Measurements from ENCODE around the gene FBXO17. TPM values are rescaled to one million over a fixed set of nuclear protein-coding genes. Genes with fewer than 3 reads are reported as not detected.
"Not testable (repeated sequence)": the region's sequence is repeated elsewhere in the genome, so short reads cannot be mapped to it uniquely, and the experiment has no call there.

The FBXO17 gene
- total RNA-seq (2014; rRNA removed; shearing (Covaris generic)), result 10.8 and 15.3 TPM in 2 replicates

DNA sequence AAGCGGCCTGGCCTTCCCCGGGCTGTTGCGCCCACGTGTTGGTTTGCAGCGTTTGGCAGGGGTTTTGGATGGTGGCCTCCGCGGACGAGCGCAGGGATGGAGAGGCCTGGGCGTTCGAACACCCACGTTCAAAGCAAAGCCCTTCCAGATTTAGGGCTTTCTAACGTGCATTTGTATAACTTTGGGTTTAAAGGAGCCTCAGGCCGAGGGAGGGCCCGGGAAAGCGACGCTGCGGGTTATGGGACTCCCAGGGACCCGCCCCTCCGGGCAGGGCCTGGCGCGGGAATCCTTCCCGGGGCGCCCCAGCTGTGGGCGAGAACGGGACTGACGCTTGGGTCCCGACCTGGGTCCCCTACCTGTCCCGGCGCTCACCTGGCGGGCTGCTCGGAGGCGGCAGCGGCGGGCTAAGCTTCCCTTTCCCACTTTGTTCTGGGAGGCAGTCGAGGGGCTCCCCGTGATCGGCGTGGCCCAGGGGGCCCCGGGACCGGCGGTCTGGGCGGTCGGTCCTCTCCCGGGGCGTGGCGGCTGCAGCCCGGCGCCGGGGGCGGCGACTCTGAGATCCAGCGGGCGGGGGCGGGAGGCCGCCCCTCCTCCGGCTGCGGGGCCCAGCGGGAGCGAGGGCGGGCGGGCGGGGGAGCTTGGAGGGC is at the start of gene FBXO17:
FBXO17 (minus strand) TSS at position 529 of the 647 bp plus-strand sequence. CDS start 25,423 bp downstream, outside the sequence.
- peak; percentile 52 for DNase-seq (ENCODE audit: low read depth)

DNA sequence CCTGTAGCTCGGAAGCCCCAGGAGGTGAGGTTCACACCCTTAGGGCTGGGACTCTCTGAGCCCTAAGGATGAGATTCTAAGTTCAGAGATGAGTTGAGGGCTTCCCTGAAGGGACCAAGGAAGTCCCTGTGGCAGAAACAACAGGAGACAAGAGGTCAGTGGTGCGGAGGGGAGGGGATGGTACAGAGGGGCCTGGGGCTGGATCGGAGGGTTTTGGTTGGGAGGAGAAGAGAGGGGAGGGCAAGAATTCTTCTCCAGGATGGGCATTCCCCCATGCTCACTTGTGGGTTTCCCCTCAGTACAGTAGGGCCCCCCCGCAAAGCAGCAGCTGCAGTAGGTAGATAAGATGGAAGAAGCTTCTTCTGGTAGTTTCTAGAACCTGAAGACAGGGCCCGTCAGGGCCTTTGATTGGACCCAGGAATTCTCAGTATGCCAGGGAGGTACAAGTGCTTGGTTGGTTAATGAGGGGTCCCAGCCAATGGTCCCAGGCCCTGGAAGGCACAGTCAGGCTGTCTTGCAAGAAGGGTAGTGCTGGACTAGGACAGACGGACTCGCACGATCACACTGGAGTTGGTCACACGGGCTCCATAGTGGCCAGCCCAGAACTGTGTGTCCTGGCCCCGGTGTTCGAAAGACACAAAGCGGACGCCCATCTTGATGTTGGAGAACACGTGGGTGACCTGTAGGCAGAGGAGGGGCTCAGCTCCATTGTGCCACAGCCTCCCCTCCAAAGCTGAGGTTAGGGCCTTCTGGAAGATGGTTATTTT is 49.5 kb upstream of the FBXO17 start:
- no peak for DNase-seq (ENCODE audit: low read depth)

GRCh38 chr19:39021063-39021462 is 45.5 kb upstream of the FBXO17 start:
- no peak for DNase-seq (ENCODE audit: low read depth)

GRCh38 chr19:39017646-39018045 is 42.1 kb upstream of the FBXO17 start:
- DNase-seq (ENCODE audit: low read depth), result no peak

DNA sequence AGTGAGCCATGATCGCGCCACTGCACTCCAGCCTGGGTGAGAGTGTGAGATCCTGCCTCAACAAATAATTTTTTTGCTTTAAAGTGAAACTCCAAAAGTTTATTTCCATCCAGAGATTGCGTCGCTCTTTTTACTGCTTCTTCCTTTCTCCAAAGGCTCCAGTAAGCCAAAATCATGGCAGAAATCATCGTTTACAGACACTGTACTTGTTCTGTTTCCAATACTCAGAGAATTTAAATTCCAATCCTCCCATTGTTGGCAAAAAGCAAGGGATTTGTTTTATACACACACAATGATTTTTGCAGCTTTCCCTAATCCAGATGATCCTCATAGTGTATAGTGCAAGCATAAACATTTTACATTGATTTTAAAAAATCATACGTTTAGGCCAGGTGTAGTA is 41.5 kb upstream of the FBXO17 start:
- no peak for DNase-seq (ENCODE audit: low read depth)

GRCh38 chr19:39014037-39014436 is 38.5 kb upstream of the FBXO17 start:
- no peak for DNase-seq (ENCODE audit: low read depth)

DNA sequence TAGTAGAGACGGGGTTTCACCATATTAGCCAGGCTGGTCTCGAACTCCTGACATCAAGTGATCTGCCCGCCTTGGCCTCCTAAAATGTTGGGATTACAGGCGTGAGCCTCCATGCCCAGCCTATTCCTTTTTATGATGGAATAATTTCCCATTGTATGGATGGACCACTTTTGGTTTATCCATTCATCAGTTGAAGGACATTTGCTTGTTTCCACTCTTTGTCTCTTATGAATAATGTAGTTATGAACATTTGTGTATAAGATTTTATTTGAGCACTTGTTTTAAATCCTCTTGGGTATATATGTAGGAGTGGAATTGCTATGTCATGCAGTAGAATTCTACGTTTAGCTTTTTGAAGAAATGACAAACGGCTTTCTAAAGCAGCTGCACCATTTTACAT is 33.5 kb upstream of the FBXO17 start:
- no peak for DNase-seq (ENCODE audit: low read depth)

DNA sequence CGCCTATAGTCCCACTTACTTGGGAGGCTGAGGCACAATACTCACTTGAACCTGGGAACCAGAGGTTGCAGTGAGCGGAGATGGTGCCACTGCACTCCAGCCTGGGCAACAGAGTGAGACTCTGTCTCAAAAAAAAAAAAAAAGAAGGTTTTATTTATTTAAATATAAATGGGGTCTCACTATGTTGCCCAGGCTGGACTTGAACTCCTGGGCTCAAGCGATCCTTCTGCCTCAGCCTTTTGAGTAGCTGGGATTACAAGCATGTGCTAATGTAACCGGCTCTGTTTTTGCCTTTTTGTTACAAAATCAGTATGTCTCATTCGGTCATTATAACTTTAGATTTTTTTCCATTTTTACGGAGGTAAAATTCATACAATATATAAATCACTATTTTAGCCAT is 32.6 kb upstream of the FBXO17 start:
- DNase-seq (ENCODE audit: low read depth), result no peak

GRCh38 chr19:39007096-39007495 is 31.6 kb upstream of the FBXO17 start:
- DNase-seq (ENCODE audit: low read depth), result no peak

DNA sequence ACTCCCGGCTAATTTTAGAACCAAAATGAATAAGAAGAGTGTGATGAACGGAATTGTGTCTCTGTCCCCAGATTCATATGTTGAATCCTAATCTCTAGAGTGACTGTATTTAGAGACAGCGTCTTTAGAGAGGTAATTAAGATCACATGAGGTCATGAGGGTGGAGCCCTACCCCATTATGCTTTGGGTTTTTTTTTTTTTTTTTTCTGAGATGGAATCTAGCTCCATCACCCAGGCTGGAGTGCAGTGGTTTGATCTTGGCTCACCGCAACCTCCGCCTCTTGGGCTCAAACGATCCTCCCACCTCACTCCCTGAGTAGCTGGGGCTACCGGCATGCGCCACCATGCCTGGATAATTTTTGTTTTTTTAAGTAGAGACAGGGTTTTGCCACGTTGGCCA is 28.9 kb upstream of the FBXO17 start:
- no peak for DNase-seq (ENCODE audit: low read depth)

DNA sequence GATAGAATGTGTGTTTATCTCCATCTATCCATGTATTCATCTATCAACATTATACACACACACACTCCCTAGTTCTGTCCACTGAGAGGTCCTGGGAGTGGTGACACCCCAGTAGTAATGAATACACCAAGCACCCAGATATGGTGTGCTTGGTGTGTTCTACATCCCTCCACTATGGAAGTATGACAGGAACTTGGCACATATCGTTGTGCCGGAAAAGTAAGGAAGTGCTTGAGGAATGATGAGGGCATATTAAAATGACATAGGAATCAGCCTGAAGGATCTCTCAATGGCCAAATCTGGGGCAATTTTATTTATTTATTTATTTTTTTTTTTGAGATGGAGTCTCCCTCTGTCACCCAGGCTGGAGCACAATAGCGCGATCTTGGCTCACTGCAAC is 28.3 kb upstream of the FBXO17 start:
- no peak for DNase-seq (ENCODE audit: low read depth)

- no peak for DNase-seq (ENCODE audit: low read depth)
These were observed 27.6 kb upstream of the FBXO17 start for GRCh38 chr19:39003188-39003587.

GRCh38 chr19:39001041-39001440 is 25.5 kb upstream of the FBXO17 start:
- DNase-seq (ENCODE audit: low read depth), result no peak

DNA sequence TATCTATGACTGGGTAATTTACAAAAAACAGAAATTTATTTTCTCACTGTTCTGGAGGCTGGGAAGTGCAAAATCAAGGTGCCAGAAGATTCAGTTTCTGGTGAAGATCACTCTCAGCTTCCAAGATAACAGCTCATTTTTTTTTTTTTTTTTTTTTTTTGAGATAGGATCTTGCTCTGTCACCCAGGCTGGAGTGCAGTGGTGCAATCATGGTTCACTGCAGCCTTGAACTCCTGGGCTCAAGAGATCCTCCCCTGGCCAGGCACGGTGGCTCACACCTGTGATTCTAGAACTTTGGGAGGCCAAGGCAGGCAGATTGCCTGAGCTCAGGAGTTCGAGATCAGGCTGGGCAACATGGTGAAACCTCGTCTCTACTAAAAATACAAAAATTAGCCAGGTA is 22.0 kb upstream of the FBXO17 start:
- DNase-seq (ENCODE audit: low read depth), result not testable (repeated sequence)

DNA sequence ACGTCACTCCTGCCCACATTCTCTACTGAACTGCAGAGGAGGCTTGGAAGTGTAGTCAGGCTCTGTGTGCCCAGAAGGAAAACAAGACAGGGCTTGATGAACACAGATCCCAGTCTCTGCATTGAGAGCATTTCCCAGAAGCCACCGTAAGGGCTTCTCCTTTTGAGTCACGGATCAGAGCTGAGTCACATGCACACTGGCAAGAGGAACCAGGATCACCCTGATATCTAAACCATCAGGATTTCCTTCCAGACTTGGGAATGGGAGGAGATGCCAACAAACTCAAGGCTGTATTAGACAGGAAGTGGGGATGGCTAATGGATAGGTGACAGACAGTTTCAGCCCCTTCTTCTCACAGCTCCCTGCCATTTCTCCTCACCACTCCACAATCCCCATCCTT is 17.7 kb upstream of the FBXO17 start:
- peak; percentile 90 for DNase-seq (ENCODE audit: low read depth)

GRCh38 chr19:38990949-38991697 is 15.6 kb upstream of the FBXO17 start:
- peak; percentile 76 for DNase-seq (ENCODE audit: low read depth)

- not testable (repeated sequence) for DNase-seq (ENCODE audit: low read depth)
These were observed 14.1 kb upstream of the FBXO17 start for GRCh38 chr19:38989614-38990013.

DNA sequence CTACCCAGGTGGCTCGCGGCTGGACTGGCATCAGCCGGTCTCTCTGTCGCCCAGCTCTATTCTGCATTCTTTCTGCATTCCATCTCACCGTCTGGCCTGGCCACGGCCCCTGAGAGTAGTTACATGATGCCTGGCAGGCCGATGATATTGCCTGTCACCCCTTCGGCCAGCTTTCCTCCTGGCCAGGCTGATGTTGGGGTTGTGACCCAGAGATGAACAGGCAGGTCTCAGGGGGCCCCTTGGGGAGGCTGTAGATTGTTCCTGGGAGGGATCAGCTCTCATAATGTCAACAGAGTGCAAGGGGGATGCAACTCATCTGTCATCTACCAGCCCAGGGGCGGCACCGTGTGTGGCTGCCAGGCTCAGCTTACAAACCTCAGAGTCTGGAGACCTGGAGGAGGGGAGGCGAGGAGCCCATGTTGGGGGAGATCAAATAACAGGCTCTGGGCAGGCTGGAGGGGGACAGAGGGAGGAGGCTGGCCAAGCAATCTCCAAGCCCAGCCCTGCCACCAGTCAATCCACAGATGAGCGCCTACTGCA is 13.6 kb upstream of the FBXO17 start:
- peak; percentile 78 for DNase-seq (ENCODE audit: low read depth)

DNA sequence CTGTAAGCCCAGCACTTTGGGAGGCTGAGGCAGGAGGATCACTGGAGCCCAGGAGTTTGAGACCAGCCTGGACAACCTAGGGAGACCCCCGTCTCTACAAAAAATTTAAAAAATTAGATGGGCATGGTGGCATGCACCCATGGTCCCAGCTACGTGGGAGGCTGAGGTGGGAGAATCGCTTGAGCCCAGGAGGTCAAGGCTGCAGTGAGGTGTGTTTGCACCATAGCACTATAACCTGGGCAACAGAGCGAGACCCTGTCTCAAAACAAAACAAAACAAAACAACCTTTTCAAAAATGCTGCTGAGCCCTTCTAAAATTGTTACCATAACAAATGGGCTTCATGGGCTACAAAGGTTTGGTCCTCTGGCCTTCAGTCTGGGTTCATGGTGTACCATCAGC is 13.1 kb upstream of the FBXO17 start:
- DNase-seq (ENCODE audit: low read depth), result not testable (repeated sequence)

DNA sequence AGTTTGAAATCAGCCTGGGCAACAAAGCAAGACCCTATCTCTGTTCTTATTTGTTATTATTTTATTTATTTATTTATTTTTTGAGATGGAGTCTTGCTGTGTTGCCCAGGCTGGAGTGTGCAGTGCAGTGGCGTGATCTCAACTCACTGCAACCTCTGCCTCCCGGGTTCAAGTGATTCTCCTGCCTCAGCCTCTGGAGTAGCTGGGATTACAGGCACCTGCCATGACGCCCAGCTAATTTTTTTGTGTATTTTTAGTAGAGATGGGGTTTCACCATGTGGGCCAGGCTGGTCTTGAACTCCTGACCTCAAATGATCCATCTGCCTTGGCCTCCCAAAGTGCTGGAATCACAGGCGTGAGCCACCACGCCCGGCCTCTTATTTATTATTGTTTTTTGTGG is 12.2 kb upstream of the FBXO17 start:
- not testable (repeated sequence) for DNase-seq (ENCODE audit: low read depth)

DNA sequence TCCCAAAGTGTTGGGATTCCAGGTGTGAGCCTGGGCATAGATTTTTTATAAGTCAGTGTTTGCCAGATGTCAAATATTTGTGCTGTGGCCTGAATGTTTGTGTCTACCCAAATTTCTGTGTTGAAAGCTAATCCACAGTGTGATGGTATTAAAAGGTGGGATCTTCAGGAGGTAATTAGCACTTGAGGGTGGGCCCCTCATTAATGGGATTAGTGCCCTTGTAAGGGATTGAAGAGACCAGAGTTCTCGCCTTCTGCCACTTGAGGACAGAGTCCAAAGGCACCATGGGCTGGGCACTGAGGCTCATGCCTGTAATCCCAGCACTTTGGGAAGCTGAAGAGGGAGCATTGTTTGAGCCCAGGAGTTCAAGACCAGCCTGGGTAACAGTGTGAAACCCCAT is 9.7 kb upstream of the FBXO17 start:
- DNase-seq (ENCODE audit: low read depth), result no peak
